ENCODE measurements around the gene VSIG10L.

Gene VSIG10L

DNA sequence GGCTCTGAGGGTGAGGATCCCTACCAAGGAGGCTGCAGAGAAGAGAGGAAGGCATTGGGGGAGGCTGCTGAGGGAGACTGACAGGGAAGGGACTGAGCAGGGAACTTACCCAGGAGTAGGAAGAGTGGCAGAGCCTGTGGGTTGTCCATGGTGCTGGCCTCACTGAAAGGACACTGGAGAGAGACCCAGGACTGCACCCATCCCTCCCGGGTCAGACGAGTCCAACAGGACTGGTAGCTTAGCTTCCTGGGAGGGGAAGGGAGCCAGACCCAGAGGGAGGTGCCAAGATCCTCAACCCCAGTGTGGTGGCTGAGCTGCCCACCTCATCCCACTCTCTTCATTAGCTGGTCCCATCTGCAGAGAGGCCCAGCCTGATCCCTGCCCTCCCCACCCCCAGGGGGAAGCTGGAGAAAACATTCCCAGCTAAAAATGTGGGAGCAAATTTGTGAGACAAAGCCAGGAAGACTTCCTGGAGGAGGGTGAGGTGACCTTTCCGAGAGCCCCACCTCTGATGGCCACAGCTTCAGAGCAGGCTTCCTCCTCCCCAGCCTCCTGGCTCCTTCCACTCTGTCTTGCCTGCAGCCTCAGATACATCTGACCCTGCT lies at the start of gene VSIG10L:
VSIG10L (minus strand) TSS at position 164 of the 605 bp plus-strand sequence; CDS start at position 149, 15 bp downstream.
- no peak for DNase-seq (ENCODE audit: low read depth in 2 of 2)
- H3K4me3 ChIP-seq (replicated peaks in 1 of 2; ENCODE audit: low read depth in 2 of 2, low read length in 2 of 2), result no peak within 1 kb of the TSS
- TF ChIP-seq, protein P1, sequence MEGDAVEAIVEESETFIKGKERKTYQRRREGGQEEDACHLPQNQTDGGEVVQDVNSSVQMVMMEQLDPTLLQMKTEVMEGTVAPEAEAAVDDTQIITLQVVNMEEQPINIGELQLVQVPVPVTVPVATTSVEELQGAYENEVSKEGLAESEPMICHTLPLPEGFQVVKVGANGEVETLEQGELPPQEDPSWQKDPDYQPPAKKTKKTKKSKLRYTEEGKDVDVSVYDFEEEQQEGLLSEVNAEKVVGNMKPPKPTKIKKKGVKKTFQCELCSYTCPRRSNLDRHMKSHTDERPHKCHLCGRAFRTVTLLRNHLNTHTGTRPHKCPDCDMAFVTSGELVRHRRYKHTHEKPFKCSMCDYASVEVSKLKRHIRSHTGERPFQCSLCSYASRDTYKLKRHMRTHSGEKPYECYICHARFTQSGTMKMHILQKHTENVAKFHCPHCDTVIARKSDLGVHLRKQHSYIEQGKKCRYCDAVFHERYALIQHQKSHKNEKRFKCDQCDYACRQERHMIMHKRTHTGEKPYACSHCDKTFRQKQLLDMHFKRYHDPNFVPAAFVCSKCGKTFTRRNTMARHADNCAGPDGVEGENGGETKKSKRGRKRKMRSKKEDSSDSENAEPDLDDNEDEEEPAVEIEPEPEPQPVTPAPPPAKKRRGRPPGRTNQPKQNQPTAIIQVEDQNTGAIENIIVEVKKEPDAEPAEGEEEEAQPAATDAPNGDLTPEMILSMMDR (IDR thresholded peaks at IDR 0.05; ENCODE audit: low read depth, low read length), result no peak

DNA sequence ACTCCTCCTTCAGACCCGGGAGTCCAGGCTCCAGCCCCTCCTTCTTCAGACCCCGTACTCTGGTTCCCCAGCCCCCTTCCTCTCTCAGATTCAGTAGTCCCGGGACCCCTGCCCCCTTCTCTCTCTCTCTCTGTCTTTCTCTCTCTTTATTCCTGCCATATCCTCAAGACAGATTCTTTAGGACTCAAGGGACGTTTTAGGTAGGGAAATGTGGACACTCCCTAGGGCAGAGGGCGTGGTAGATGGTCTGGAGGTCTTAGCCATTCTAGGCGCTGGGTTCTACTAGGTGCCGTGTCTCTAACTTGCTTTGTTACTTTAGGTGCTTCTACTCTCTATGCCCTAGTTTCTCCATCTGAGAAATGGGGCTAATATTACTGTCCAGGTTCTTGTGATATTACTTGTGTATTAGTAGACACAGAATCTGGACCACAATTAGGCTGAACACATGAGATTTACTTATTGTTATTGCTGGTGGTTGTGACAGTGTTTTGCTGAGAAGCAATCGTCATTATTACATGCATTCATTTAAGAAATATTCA lies 49.2 kb upstream of the VSIG10L start:
- no peak for DNase-seq (ENCODE audit: low read depth in 2 of 2)
- TF ChIP-seq, protein P1 (IDR thresholded peaks at IDR 0.05; ENCODE audit: low read depth, low read length), result no peak
- H3K4me3 ChIP-seq (replicated peaks in 1 of 2; ENCODE audit: low read depth in 2 of 2, low read length in 2 of 2), result no peak overlapping the region

DNA sequence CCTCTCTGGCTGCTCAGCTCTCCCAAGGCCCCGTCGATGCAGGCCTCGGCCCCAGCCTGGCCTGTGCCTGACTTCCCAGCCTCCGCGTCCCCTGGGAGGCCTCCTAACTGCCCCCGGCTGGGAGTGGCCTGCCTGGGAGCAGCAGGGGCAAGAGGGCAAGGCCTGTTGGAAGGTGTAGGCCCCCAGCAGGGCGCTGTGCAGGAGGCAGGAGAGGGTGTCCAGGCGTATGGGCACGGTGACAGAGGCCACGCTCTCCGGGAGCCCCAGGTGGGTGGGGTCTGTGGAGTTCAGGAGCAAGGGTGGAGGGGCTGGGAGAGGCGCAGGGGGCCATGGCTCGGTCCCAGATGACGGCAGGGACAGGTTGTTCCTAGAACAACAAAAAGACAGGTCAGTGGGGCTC lies 47.2 kb upstream of the VSIG10L start:
- TF ChIP-seq, protein P1 (IDR thresholded peaks at IDR 0.05; ENCODE audit: low read depth, low read length), result no peak
- no peak for DNase-seq (ENCODE audit: low read depth in 2 of 2)
- H3K4me3 ChIP-seq (replicated peaks in 1 of 2; ENCODE audit: low read depth in 2 of 2, low read length in 2 of 2), result no peak overlapping the region

DNA sequence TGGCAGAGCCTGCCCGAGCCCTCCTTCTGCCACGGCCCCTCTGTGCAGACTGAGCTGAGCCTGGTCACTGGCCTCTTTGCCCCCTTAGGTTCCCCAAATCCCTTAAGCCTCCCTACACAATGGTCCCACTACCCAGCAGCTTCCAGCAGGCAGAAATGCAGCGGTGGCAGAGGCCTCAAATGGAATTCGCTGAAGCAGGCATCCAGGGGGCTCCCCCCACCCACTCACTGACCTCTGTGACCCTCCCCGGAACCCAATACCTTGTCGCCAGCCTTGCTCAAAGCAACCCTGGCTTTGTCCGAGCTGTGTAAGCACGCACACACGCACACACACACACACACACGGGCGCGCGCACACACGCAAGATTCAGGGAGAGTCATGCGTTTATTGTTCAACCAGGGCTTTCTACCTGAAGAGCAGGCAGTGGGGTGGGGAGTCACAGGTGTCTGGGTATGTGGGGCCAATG lies 46.0 kb upstream of the VSIG10L start, which contains the start of gene LIM2:
LIM2 (minus strand) TSS at position 51 of the 466 bp plus-strand sequence. CDS start 531 bp downstream, outside the sequence.
- DNase-seq (ENCODE audit: low read depth in 2 of 2), result no peak
- TF ChIP-seq, protein P1 (IDR thresholded peaks at IDR 0.05; ENCODE audit: low read depth, low read length), result no peak
- H3K4me3 ChIP-seq (replicated peaks in 1 of 2; ENCODE audit: low read depth in 2 of 2, low read length in 2 of 2), result no peak within 1 kb of the TSS

DNA sequence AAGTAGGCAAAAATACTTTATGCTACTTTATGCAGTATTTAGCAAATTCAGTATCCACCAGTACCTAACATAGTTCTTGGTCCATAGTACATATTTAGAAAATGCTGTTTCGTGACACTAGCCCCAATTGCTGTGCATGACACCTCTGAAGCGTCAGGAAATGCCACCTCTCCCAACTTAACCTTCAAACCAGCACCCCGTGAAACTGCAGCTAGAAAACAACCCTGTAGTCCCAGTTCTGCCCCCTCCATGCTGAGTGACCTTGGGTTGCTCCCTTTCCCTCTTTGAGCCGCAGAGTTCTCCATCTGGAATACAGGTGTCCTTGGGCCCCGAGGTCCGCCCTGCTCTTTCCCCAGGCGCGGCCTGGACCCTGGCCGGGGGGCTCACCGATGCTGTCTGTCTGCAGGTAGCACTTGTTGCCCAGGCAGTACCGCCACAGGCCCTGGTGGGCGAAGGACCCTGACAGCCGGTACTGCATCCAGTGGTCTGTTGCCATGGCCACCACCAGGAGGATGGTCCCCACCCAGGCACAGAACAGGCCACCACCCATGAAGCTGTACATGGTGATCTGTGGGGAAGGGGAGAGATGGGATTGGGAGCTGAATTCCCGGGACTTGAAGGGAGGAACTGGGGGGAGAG lies 45.1 kb upstream of the VSIG10L start:
- no peak for DNase-seq (ENCODE audit: low read depth in 2 of 2)
- TF ChIP-seq, protein P1 (IDR thresholded peaks at IDR 0.05; ENCODE audit: low read depth, low read length), result no peak
- H3K4me3 ChIP-seq (replicated peaks in 1 of 2; ENCODE audit: low read depth in 2 of 2, low read length in 2 of 2), result no peak overlapping the region

DNA sequence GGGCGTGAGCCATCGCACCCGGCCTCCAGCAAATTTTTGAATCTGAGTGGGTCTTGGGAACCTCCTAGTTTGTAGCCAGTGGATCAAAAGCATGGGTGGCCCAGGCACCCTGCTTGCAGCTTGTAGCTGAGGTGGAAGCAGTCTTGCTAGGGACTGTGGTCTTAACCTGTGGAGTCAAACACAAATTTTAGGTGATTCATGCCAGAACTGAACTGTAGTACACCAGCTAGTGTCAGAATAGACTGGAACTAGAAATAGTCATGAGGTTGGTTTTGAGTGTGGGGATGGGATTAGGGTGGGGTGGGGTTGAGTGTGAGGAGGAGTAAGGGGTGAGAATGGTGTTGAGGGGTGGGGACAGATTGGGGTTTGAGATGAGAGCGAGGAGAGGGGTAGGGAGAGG lies 40.1 kb upstream of the VSIG10L start:
- TF ChIP-seq, protein P1 (IDR thresholded peaks at IDR 0.05; ENCODE audit: low read depth, low read length), result no peak
- no peak overlapping the region for H3K4me3 ChIP-seq (replicated peaks in 1 of 2; ENCODE audit: low read depth in 2 of 2, low read length in 2 of 2)
- DNase-seq (ENCODE audit: low read depth in 2 of 2), result no peak
